H9 (cell line): ENCODE measurements around the gene CYBRD1. TPM values are rescaled to one million over a fixed set of nuclear protein-coding genes. Genes with fewer than 3 reads are reported as not detected.

Experiments
- DNase-seq: peaks from one replicate; pipeline ENCODE4 v3.0.0-alpha.2; 2017
- H2AFZ ChIP-seq: one replicate; pipeline ENCODE4 v1.6.1; 2013; ENCODE audit warnings: mild to moderate bottlenecking, low read length, control low read depth, moderate library complexity
- H2AK5ac ChIP-seq: 2 replicates; pipeline ENCODE4 v1.6.1; 2013; ENCODE audit warnings: low read length, control low read depth, mixed read lengths; ENCODE audit not compliant: insufficient read length
- H2BK120ac ChIP-seq: one replicate; pipeline ENCODE4 v1.6.1; 2013; ENCODE audit warnings: low read depth, mild to moderate bottlenecking, low read length, control low read depth, inconsistent platforms; ENCODE audit not compliant: poor library complexity, severe bottlenecking
- H2BK12ac ChIP-seq: 2 replicates; pipeline ENCODE4 v1.6.1; 2013; ENCODE audit warnings: low read length, control low read depth, mixed read lengths, low read depth; ENCODE audit not compliant: insufficient read length
- H2BK15ac ChIP-seq: 2 replicates; pipeline ENCODE4 v1.6.1; 2013; ENCODE audit warnings: low read depth, low read length, control low read depth
- H2BK20ac ChIP-seq: one replicate; pipeline ENCODE4 v1.6.1; 2013; ENCODE audit warnings: low read depth, mild to moderate bottlenecking, low read length, control low read depth, inconsistent platforms; ENCODE audit not compliant: poor library complexity, severe bottlenecking
- H2BK5ac ChIP-seq: 2 replicates; pipeline ENCODE4 v1.6.1; 2013; ENCODE audit warnings: low read length, control low read depth, mixed read lengths; ENCODE audit not compliant: insufficient read length
- H3K14ac ChIP-seq: 2 replicates; pipeline ENCODE4 v1.6.1; 2013; ENCODE audit warnings: low read length, control low read depth; ENCODE audit not compliant: insufficient read depth
- H3K18ac ChIP-seq: 2 replicates; pipeline ENCODE4 v1.6.1; 2013; ENCODE audit warnings: low read depth, mild to moderate bottlenecking, mixed read lengths, low read length, control low read depth; ENCODE audit not compliant: insufficient read length
- H3K23ac ChIP-seq: 2 replicates; pipeline ENCODE4 v1.6.1; 2013; ENCODE audit warnings: low read length, control low read depth, mixed read lengths, low read depth; ENCODE audit not compliant: insufficient read length
- H3K23me2 ChIP-seq: 2 replicates; pipeline ENCODE4 v1.6.1; 2013; ENCODE audit warnings: low read depth, mild to moderate bottlenecking, mixed read lengths, low read length, control low read depth; ENCODE audit not compliant: insufficient read length, poor library complexity, severe bottlenecking
- H3K27ac ChIP-seq: 2 replicates; pipeline ENCODE4 v1.5.1; 2013; ENCODE audit warnings: low read length, control low read depth, mixed read lengths, low read depth; ENCODE audit not compliant: insufficient read length
- H3K27me3 ChIP-seq: 2 replicates; pipeline ENCODE4 v1.6.1; 2013; ENCODE audit warnings: low read length, control low read depth, inconsistent platforms; ENCODE audit not compliant: insufficient read depth
- H3K4ac ChIP-seq: 2 replicates; pipeline ENCODE4 v1.6.1; 2013; ENCODE audit warnings: low read depth, mild to moderate bottlenecking, control low read depth, inconsistent platforms, low read length, moderate library complexity
- H3K4me1 ChIP-seq: 2 replicates; pipeline ENCODE4 v1.6.1; 2013; ENCODE audit warnings: low read length, control low read depth, inconsistent platforms; ENCODE audit not compliant: insufficient read depth
- H3K4me2 ChIP-seq: 2 replicates; pipeline ENCODE4 v1.6.1; 2013; ENCODE audit warnings: low read length, control low read depth, mixed read lengths; ENCODE audit not compliant: insufficient read length, insufficient read depth
- H3K56ac ChIP-seq: 2 replicates; pipeline ENCODE4 v1.6.1; 2013; ENCODE audit warnings: low read depth, mild to moderate bottlenecking, mixed read lengths, low read length, control low read depth; ENCODE audit not compliant: insufficient read length
- H3K79me1 ChIP-seq: 2 replicates; pipeline ENCODE4 v1.6.1; 2013; ENCODE audit warnings: low read depth, mild to moderate bottlenecking, moderate library complexity, low read length, control low read depth, inconsistent platforms; ENCODE audit not compliant: insufficient read depth, poor library complexity, severe bottlenecking
- H3K79me2 ChIP-seq: 2 replicates; pipeline ENCODE4 v1.6.1; 2013; ENCODE audit warnings: low read length, control low read depth, inconsistent platforms; ENCODE audit not compliant: insufficient read depth
- H3K9ac ChIP-seq: 2 replicates; pipeline ENCODE4 v1.6.1; 2013; ENCODE audit warnings: low read length, control low read depth, mixed read lengths; ENCODE audit not compliant: insufficient read length; ENCODE audit errors: extremely low read depth
- H3K9me3 ChIP-seq: one replicate; pipeline ENCODE4 v1.6.1; 2013; ENCODE audit warnings: low read depth, low read length, inconsistent platforms; ENCODE audit not compliant: control insufficient read depth
- H3T11ph ChIP-seq: one replicate; pipeline ENCODE4 v1.6.1; 2013; ENCODE audit warnings: mild to moderate bottlenecking, low read length, control low read depth, inconsistent platforms
- H4K20me1 ChIP-seq: one replicate; pipeline ENCODE4 v1.6.1; 2013; ENCODE audit not compliant: control insufficient read depth, insufficient read length, insufficient read depth
- H4K5ac ChIP-seq: 2 replicates; pipeline ENCODE4 v1.6.1; 2013; ENCODE audit warnings: low read depth, mild to moderate bottlenecking, mixed read lengths, low read length, control low read depth; ENCODE audit not compliant: insufficient read length
- H4K8ac ChIP-seq: replicated peaks from 2 replicates; pipeline ENCODE4 v1.6.1; 2013; ENCODE audit warnings: low read length, control low read depth, mixed read lengths, low read depth; ENCODE audit not compliant: insufficient read length
- H4K91ac ChIP-seq: 2 replicates; pipeline ENCODE4 v1.6.1; 2013; ENCODE audit warnings: low read depth, mild to moderate bottlenecking, moderate library complexity, mixed read lengths, low read length, control low read depth; ENCODE audit not compliant: insufficient read length
- H3K27ac Mint-ChIP-seq, 3 experiments: 2 replicates in 2 of 3; 3 replicates in 1 of 3; pipeline ENCODE4 v1.8.0; 2020 to 2021; ENCODE audit warnings: mixed read lengths in 3 of 3, mild to moderate bottlenecking in 1 of 3, moderate library complexity in 1 of 3
- H3K27me3 Mint-ChIP-seq: 2 replicates; pipeline ENCODE4 v1.8.0; 2021; ENCODE audit warnings: low read depth, mild to moderate bottlenecking, moderate library complexity, mixed read lengths
- H3K36me3 Mint-ChIP-seq, 3 experiments: 2 replicates in 2 of 3; 3 replicates in 1 of 3; pipeline ENCODE4 v1.8.0; 2020 to 2021; ENCODE audit warnings: low read depth in 3 of 3, mixed read lengths in 3 of 3; ENCODE audit not compliant: insufficient read depth in 1 of 3
- H3K4me1 Mint-ChIP-seq, 2 experiments: 2 replicates each; pipeline ENCODE4 v1.8.0; 2020; ENCODE audit warnings: mixed read lengths in 2 of 2
- H3K4me3 Mint-ChIP-seq, 2 experiments: 2 replicates in 1 of 2; 3 replicates in 1 of 2; pipeline ENCODE4 v1.8.0; 2020 to 2021; ENCODE audit warnings: mild to moderate bottlenecking in 2 of 2, mixed read lengths in 2 of 2, moderate library complexity in 1 of 2
- H3K9me3 Mint-ChIP-seq, 2 experiments: 2 replicates in 1 of 2; 3 replicates in 1 of 2; pipeline ENCODE4 v1.8.0; 2020; ENCODE audit warnings: mild to moderate bottlenecking in 2 of 2, mixed read lengths in 2 of 2, moderate library complexity in 1 of 2
- CTCF ChIP-seq: fragments of 200-600 bp; sonication (generic); conservative IDR thresholded peaks from 3 replicates; pipeline ENCODE4 v1.8.0; 2021; ENCODE audit warnings: antibody characterized with exemption, mild to moderate bottlenecking
- WGBS: extraction: QIAGEN DNeasy Blood & Tissue Kit; methylation state at CpG from one replicate; pipeline ENCODE4 v1.1.7; 2013; ENCODE audit warnings: missing lambda C conversion rate, low lambda C conversion rate, mixed read lengths; ENCODE audit not compliant: insufficient read length; ENCODE audit errors: extremely low coverage; 5-methylcytosine and 5-hydroxymethylcytosine counted together
- total RNA-seq: library from RNA; stranded (reverse); gene quantifications from 2 replicates; pipeline ENCODE4 v1.2.1, GENCODE V29; 2021

CYBRD1 gene
- total RNA-seq, 1 experiment from 2014 or later = 3.6 TPM

- Mint-ChIP-seq H3K36me3 (peaks cover 0 to 4% (median 2%) of the 10 kb centered on the region in 3 experiments; a peak in 3 of 7 replicates), H3K27ac (no peak overlapping the region), H3K9me3 (no peaks in the 10 kb centered on the region), H3K4me1 (peaks cover 10 to 12% of the 10 kb centered on the region in 2 experiments), H3K27me3 (no peaks in the 10 kb centered on the region), H3K4me3 (no peak overlapping the region)
- H3K9me3 ChIP-seq = no peaks in the 10 kb centered on the region
- H3K4me2 ChIP-seq = no peak overlapping the region
- no peak for DNase-seq
- no peak overlapping the region for H3K14ac ChIP-seq
- no CpG with 5 or more reads among the region's 4 CpGs for WGBS
- no peaks in the 10 kb centered on the region for H3K23me2 ChIP-seq
- no peak overlapping the region for H3K23ac ChIP-seq
- H2BK15ac ChIP-seq = no peak overlapping the region
- H4K91ac ChIP-seq = no peak overlapping the region
- H3K79me1 ChIP-seq = no peaks in the 10 kb centered on the region
- H3K79me2 ChIP-seq = no peaks in the 10 kb centered on the region
- H4K20me1 ChIP-seq = no peaks in the 10 kb centered on the region
- H3K9ac ChIP-seq = no peak overlapping the region
- no peak overlapping the region for H3T11ph ChIP-seq
- no peak overlapping the region for H3K18ac ChIP-seq
- no peak overlapping the region for H2BK12ac ChIP-seq
- TF ChIP-seq CTCF = no peak
- no peak overlapping the region for H2BK5ac ChIP-seq
- no peaks in the 10 kb centered on the region for H3K27me3 ChIP-seq
- H2AFZ ChIP-seq = no peak overlapping the region
- no peak overlapping the region for H4K5ac ChIP-seq
- no peak overlapping the region for H3K56ac ChIP-seq
- no peak overlapping the region for H2BK20ac ChIP-seq
- H2AK5ac ChIP-seq = no peak overlapping the region
- H4K8ac ChIP-seq = no peak overlapping the region
- no peaks in the 10 kb centered on the region for H3K4me1 ChIP-seq
- H3K27ac ChIP-seq = no peak overlapping the region
- no peak overlapping the region for H2BK120ac ChIP-seq
- no peak overlapping the region for H3K4ac ChIP-seq
Measured at GRCh38 chr2:171557363-171557762, 35.1 kb downstream of the CYBRD1 start.
